Measurements from ENCODE around the gene LEMD3.

- no peak for TF ChIP-seq CTCF (IDR thresholded peaks at IDR 0.05)
- TF ChIP-seq RCOR1 (IDR thresholded peaks at IDR 0.05; ENCODE audit: low read depth, low read length): no peak
- no peak for TF ChIP-seq MAX (IDR thresholded peaks at IDR 0.05)
- TF ChIP-seq REST (IDR thresholded peaks at IDR 0.05): no peak
- TF ChIP-seq PHF8 (IDR thresholded peaks at IDR 0.05; ENCODE audit: borderline replicate concordance, low read depth): no peak
- TF ChIP-seq CHD2 (IDR thresholded peaks at IDR 0.05; ENCODE audit: low read length, partially characterized antibody): no peak
- no peak for TF ChIP-seq JUN (IDR thresholded peaks at IDR 0.05)
These were observed 94.4 kb downstream of the LEMD3 start for GRCh38 chr12:65263777-65264176.

Data from A549 (cell line).